ENCODE measurements around the gene PLEK2. TPM values are rescaled to one million over a fixed set of nuclear protein-coding genes. Genes with fewer than 3 reads are reported as not detected.
"Not testable (repeated sequence)": the region's sequence is repeated elsewhere in the genome, so short reads cannot be mapped to it uniquely, and the experiment has no call there.

PLEK2 gene
- total and polyA plus RNA-seq, 11 donors = 0.30 to 2.6 (median 0.87) TPM; not detected in 4

- H3K27ac ChIP-seq = no peak overlapping the region
- H3K4me1 ChIP-seq = peaks cover 0 to 34% (median 0%) of the 10 kb centered on the region in 12 donors
- 80 to 94% (median 90%) methylated on average over 5 of the region's 5 CpGs for WGBS, 4 donors
- no peaks in the 10 kb centered on the region for H3K36me3 ChIP-seq
- intact Hi-C loops (cut with DNase I) = no loop called here
- ATAC-seq (no peak), DNase-seq (no peak)
- TF ChIP-seq CTCF (IDR thresholded peaks at IDR 0.05) = no peak
- no peak for TF ChIP-seq POLR2A (IDR thresholded peaks at IDR 0.05)
- H3K4me3 ChIP-seq = no peak overlapping the region
- H3K9me3 ChIP-seq = peaks cover 0 to 3% (median 0%) of the 10 kb centered on the region in 12 donors
- H3K27me3 ChIP-seq = no peaks in the 10 kb centered on the region
Observed at GRCh38 chr14:67456732-67457131, 44.8 kb upstream of the PLEK2 start.

- intact Hi-C loops (cut with DNase I) = no loop called here
- H3K36me3 ChIP-seq = no peaks in the 10 kb centered on the region
- ATAC-seq (peak in 2 of 4 donors; percentile 40 to 56), DNase-seq (peak in 1 of 5 donors; percentile 38)
- H3K27ac ChIP-seq = no peak overlapping the region
- TF ChIP-seq POLR2A (IDR thresholded peaks at IDR 0.05) (no peak), CTCF (IDR thresholded peaks at IDR 0.05) (no peak)
- peaks cover 0 to 3% (median 0%) of the 10 kb centered on the region in 12 donors for H3K9me3 ChIP-seq
- no peak overlapping the region for H3K4me3 ChIP-seq
- H3K27me3 ChIP-seq = no peaks in the 10 kb centered on the region
- WGBS, 4 donors = 70 to 80% (median 73%) methylated on average over 5 of the region's 5 CpGs
- peaks cover 0 to 22% (median 0%) of the 10 kb centered on the region in 12 donors for H3K4me1 ChIP-seq
Observed at GRCh38 chr14:67453575-67454300, 41.8 kb upstream of the PLEK2 start.

GRCh38 chr14:67451667-67452066, 39.7 kb upstream of the PLEK2 start:
- H3K9me3 ChIP-seq; ATAC-seq; H3K27me3 ChIP-seq; H3K4me3 ChIP-seq; DNase-seq; H3K36me3 ChIP-seq; intact Hi-C loops (cut with DNase I); H3K27ac ChIP-seq: not testable (repeated sequence)
- H3K4me1 ChIP-seq = peaks cover 0 to 13% (median 0%) of the 10 kb centered on the region in 12 donors
- WGBS, 4 donors = 77 to 91% (median 87%) methylated on average over 6 of the region's 6 CpGs

GRCh38 chr14:67449096-67449495, 37.1 kb upstream of the PLEK2 start:
- H3K9me3 ChIP-seq = no peaks in the 10 kb centered on the region
- H3K27ac ChIP-seq = no peak overlapping the region
- TF ChIP-seq CTCF (IDR thresholded peaks at IDR 0.05) = no peak
- TF ChIP-seq POLR2A (IDR thresholded peaks at IDR 0.05) = no peak
- no peaks in the 10 kb centered on the region for H3K36me3 ChIP-seq
- no peak for DNase-seq
- intact Hi-C loops (cut with DNase I) = no loop called here
- H3K27me3 ChIP-seq = no peaks in the 10 kb centered on the region
- ATAC-seq = no peak
- H3K4me1 ChIP-seq = peaks cover 0 to 29% (median 2%) of the 10 kb centered on the region in 12 donors
- no peak overlapping the region for H3K4me3 ChIP-seq
- 68 to 87% (median 74%) methylated on average over 2 of the region's 2 CpGs for WGBS, 4 donors
